AG10803 (cell line): Measurements from ENCODE around the gene EGFR.
A peak's percentile ranks its signal among the peaks of the same experiment; 100 is the strongest.

Source experiments
- DNase-seq: peaks from one replicate; pipeline ENCODE4 v3.0.0; 2010; ENCODE audit warnings: low read depth
- H3K4me3 ChIP-seq: 2 replicates; pipeline ENCODE4 v1.5.1; 2011; ENCODE audit warnings: mild to moderate bottlenecking, low read length, control low read depth
- CTCF ChIP-seq: conservative IDR thresholded peaks from 2 replicates; pipeline ENCODE4 v1.5.1; 2011; ENCODE audit warnings: mild to moderate bottlenecking, low read length, control low read depth, inconsistent platforms

Gene EGFR

GRCh38 chr7:54985426-54986330 lies 33.1 kb upstream of the EGFR start:
- no peak overlapping the region for H3K4me3 ChIP-seq
- peak; percentile 81 for DNase-seq
- no peak for TF ChIP-seq CTCF

- no peak for DNase-seq
- no peak overlapping the region for H3K4me3 ChIP-seq
- TF ChIP-seq CTCF, result no peak
Observed at GRCh38 chr7:54986716-54987115, 32.1 kb upstream of the EGFR start.

GRCh38 chr7:54987772-54988171 lies 31.0 kb upstream of the EGFR start:
- no peak for TF ChIP-seq CTCF
- DNase-seq, result no peak
- no peak overlapping the region for H3K4me3 ChIP-seq

- no peak for DNase-seq
- no peak overlapping the region for H3K4me3 ChIP-seq
- TF ChIP-seq CTCF, result no peak
Observed at GRCh38 chr7:54988516-54988915, 30.3 kb upstream of the EGFR start.

GRCh38 chr7:54989453-54990225 lies 29.2 kb upstream of the EGFR start:
- DNase-seq, result peak; percentile 31
- no peak overlapping the region for H3K4me3 ChIP-seq
- TF ChIP-seq CTCF, result no peak

- no peak overlapping the region for H3K4me3 ChIP-seq
- TF ChIP-seq CTCF, result no peak
- DNase-seq, result no peak
Observed at GRCh38 chr7:54991341-54991740, 27.5 kb upstream of the EGFR start.
